HG03135 (cell line): Measurements from ENCODE around the gene FRK.
"Not testable (repeated sequence)": the region's sequence is repeated elsewhere in the genome, so short reads cannot be mapped to it uniquely, and the experiment has no call there.

Source experiments
- ATAC-seq: cut with Tn5 transposase; IDR thresholded peaks from one replicate; pipeline ENCODE4 v1.9.1; 2021; ENCODE audit warnings: mild to moderate bottlenecking, moderate library complexity; ENCODE audit not compliant: unreplicated experiment

FRK gene

DNA sequence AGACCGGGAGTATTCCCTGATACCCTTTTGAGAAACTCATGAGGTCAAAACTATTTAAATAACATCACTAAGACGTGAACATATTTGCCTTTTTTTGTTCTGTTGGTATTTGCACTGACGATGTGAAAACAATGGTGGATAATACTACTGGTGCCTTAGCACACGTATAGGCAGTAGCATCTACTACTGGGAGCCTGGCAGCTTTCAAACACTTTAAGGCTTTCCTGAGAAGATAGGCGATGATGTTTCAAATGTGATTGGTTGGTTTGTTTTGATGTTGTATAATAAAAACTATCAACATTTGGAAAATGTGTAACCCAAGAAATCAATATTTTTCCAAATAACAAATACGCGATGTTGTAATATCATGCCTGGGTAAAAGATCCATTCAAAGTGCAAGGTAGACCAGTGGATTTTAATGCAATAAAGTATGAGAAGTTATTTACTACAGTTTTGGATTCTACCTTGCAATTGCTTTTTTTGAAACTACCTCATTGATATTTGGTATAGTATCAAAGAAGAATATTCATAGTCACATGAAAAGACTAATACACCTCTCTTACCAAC is 166.2 kb downstream of the FRK start:
- no peak for ATAC-seq

DNA sequence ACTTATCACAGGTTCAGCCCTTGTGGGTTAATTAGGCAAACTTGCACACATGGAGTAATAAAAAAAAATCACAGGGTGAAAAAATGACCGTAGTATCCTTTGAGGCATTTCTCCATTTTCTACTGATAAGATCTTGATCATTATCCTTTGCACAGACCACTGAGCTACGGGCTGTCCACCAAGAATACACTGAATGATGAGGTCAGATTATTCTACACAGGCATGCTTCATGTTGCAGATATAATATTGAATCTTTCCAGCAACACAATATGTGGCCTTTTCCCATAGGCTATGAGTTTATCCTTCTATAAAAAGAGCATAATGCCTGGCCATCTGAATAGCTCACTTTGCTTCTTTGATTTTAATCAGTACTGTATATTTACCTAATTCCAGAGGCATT is 168.9 kb downstream of the FRK start:
- no peak for ATAC-seq

- peak; percentile 99 for ATAC-seq
These were observed 169.5 kb downstream of the FRK start for GRCh38 chr6:115891111-115891669.

DNA sequence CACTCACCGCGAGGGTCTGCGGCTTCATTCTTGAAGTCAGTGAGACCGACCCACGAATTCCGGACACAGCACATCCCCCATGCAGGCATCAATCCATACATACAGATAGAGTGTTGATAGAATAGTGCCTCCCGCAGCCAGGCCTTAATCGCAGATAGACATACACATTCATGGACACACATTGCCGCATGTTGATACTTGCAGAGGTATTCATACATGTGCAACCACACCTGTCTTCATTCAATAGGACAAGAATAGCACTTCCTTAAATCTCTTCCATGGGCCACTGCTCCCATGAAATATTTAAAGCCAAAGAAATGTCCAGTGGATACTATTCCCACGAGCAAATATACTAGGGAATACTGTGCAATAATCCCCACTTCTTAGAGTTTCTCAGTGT is 170.5 kb downstream of the FRK start:
- ATAC-seq: no peak

- ATAC-seq: not testable (repeated sequence)
These were observed 171.8 kb downstream of the FRK start for GRCh38 chr6:115888687-115889470.

- no peak for ATAC-seq
These were observed 172.8 kb downstream of the FRK start for GRCh38 chr6:115887891-115888290.

- ATAC-seq: peak; percentile 57
These were observed 174.9 kb downstream of the FRK start for GRCh38 chr6:115885636-115886366.

- ATAC-seq: no peak
These were observed 177.9 kb downstream of the FRK start for GRCh38 chr6:115882771-115883170.

DNA sequence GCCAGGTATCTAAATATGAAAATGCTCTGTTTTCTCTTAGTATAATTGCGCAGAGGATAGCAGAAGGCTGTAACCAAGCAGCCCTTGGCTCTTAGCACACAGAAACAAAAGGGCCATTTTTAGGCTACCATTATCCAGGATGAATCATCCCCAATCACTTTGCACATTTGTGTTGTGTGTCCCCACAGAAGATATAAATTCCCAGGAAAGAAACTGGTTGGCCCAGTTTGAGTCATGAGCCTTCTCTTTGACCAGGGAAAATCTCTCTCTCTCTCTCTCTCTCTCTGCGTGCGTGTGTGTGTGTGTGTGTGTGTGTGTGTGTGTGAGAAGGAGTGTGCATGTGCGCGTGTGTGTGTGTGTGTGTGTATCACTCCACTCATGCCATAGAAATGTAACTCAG is 178.5 kb downstream of the FRK start:
- ATAC-seq: no peak
